Astrocyte of the spinal cord (primary cell): ENCODE data around the gene WDR87.

Experiments
- DNase-seq: peaks from one replicate; pipeline ENCODE4 v3.0.0; 2011; ENCODE audit warnings: low read depth, low spot score
- H3K4me3 ChIP-seq: 2 replicates; pipeline ENCODE4 v1.5.1; 2011; ENCODE audit warnings: low read depth, mild to moderate bottlenecking, low read length, moderate library complexity
- CTCF ChIP-seq: IDR thresholded peaks from 2 replicates; pipeline ENCODE4 v1.5.1; 2012; ENCODE audit warnings: low read depth, mild to moderate bottlenecking, low read length, inconsistent platforms
- in situ Hi-C: cut with HindIII; loops from 2 replicates; pipeline ENCODE4 v1.10.0; 2017; ENCODE audit warnings: low sequenced_read_pairs

Gene WDR87

GRCh38 chr19:37932985-37933936, 26.9 kb upstream of the WDR87 start:
- no peak overlapping the region for H3K4me3 ChIP-seq
- DNase-seq, result peak; percentile 61
- in situ Hi-C loops, result no loop called here
- no peak for TF ChIP-seq CTCF

- in situ Hi-C loops, result no loop called here
- peak overlapping the region; percentile 20 for H3K4me3 ChIP-seq
- TF ChIP-seq CTCF, result peak; percentile 26
- peak; percentile 78 for DNase-seq
Measured at GRCh38 chr19:37931881-37932655, 25.7 kb upstream of the WDR87 start.

GRCh38 chr19:37930416-37930815, 24.0 kb upstream of the WDR87 start:
- H3K4me3 ChIP-seq, result no peak overlapping the region
- DNase-seq, result no peak
- TF ChIP-seq CTCF, result no peak
- in situ Hi-C loops, result no loop called here

GRCh38 chr19:37929355-37929923, 23.0 kb upstream of the WDR87 start:
- in situ Hi-C loops, result no loop called here
- no peak for TF ChIP-seq CTCF
- H3K4me3 ChIP-seq, result no peak overlapping the region
- no peak for DNase-seq

- in situ Hi-C loops, result no loop called here
- DNase-seq, result no peak
- H3K4me3 ChIP-seq, result no peak overlapping the region
- TF ChIP-seq CTCF, result no peak
Measured at GRCh38 chr19:37928527-37929286, 22.3 kb upstream of the WDR87 start.

DNA sequence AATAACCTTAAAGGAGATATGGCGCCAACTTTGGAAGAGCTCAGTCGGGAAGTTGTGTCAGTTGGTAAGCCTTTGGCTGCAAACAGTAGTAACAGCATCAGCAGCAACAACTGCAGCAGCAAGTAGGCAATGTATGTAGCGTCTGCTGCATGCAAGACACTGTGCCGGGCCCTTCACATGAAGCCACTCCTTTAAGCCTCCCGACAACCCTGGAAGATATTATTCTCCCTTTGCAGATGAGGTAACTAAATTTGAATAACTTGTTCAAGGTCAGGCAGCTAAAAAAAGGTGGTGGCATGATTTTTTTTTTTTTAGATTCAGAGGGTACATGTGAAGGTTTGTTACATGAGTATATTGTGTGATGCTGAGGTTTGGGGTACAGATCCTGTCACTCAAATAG, 20.3 kb upstream of the WDR87 start:
- no peak for TF ChIP-seq CTCF
- in situ Hi-C loops, result no loop called here
- DNase-seq, result no peak
- no peak overlapping the region for H3K4me3 ChIP-seq
